CMK (cell line): ENCODE measurements around the gene MYH13.

Source experiments
- DNase-seq: peaks from one replicate; pipeline ENCODE4 v3.0.0-alpha.2; 2010; ENCODE audit warnings: low read depth

MYH13 gene

GRCh38 chr17:10344816-10345215, 28.0 kb downstream of the MYH13 start:
- DNase-seq = no peak

DNA sequence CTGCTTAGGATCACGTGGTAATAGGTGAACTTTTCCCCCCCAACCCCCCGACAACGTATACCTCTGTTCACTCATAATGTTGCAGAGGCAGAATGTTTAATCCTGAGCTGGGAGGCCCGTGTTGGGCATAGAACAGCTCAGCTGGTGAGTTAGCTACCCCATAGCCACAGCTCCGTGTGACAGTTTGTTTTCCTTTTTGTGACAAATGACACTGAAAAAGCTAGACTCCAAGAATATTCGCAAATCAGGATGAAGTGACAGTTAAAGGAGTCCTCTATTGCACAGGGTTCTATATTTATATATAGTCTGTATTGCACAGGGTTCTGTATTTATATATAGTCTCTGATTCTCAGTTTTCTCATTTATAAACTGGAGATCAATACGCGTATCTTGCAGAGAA, 33.8 kb downstream of the MYH13 start:
- DNase-seq = no peak

GRCh38 chr17:10337976-10338375, 34.8 kb downstream of the MYH13 start:
- no peak for DNase-seq

- no peak for DNase-seq
These were observed 35.7 kb downstream of the MYH13 start for GRCh38 chr17:10337136-10337535.

DNA sequence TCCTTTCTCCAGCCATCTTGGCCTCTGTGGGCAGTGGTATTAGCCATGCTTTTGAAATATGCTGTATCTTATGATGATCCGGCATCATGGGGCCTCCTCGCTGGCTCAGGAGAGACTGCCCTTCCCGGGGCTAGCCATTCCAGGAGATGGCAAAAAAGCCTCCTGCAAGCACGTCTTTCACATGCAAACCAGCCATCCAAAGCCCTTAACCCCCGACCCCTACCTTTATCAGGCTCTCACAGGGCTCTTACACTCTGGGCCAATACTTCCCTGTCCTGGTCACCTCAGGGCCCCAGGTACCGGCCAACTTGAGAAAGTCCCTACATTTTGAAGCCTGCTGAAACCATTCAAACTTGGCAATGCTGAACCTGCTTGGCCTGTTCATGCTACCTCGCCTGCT, 36.4 kb downstream of the MYH13 start:
- no peak for DNase-seq

- DNase-seq = no peak
These were observed 40.3 kb downstream of the MYH13 start for GRCh38 chr17:10332515-10332914.

DNA sequence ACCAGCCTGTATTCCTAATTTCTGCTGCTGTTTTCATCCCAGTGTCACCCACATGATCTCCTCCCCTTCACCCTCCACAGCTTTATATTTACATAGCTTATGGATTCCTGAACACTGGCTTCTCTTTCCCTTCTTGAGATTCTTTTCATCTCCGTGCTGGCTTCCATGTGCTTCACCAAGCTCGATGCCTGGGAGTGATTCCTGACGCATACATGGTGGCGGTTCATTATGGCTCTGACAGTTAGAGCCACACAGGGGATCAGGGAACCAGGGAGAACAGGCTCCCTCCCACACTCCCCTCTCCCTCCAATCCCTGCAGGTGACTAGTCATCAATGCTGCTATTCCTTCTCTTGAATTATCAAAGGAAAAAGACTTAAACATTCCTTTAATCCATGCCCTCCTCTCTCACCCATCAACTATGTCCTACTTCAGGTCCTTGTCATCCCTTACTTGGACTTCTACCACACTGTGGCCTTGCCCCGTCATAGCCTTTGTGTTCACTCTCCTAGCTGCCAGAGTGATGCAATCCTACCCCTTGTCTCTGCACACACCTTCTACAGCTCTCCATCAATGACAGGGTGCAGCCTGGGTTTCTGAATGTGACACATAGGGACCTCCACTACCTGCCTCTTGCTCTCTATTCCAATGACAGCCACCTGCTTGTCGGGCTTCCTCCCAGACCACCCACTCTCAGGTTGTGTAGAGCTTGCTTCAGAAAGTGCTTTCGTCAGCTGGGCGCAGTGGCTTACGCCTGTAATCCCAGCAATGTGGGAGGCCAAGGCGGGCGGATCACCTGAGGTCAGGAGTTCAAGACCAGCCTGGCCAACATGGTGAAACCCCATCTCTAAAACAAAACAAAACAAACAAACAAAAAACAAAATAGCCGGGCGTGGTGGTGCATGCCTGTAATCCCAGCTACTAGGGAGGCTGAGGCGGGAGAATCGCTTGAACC, 43.6 kb downstream of the MYH13 start:
- no peak for DNase-seq

DNA sequence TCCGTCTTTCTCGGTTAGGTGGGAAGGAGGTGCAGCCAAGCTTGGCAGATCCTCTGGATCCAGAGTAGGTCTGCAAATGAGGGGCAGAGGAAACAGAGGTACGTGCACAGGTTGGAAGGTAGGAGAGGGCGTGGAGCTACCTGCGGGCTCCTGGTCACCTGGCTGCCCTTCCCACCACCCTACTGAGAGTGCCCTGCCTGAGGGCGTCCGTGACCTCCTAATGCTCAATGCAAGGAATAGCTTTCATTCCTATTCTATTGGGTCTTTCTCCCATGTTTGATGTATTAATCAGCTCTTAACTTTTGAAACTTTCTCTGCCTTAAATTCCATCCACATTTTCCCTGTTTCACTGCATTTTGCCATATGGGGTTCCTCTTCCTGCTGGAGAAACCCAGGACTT, 44.6 kb downstream of the MYH13 start:
- no peak for DNase-seq

- peak; percentile 58 for DNase-seq
These were observed 45.2 kb downstream of the MYH13 start for GRCh38 chr17:10327640-10328039.

DNA sequence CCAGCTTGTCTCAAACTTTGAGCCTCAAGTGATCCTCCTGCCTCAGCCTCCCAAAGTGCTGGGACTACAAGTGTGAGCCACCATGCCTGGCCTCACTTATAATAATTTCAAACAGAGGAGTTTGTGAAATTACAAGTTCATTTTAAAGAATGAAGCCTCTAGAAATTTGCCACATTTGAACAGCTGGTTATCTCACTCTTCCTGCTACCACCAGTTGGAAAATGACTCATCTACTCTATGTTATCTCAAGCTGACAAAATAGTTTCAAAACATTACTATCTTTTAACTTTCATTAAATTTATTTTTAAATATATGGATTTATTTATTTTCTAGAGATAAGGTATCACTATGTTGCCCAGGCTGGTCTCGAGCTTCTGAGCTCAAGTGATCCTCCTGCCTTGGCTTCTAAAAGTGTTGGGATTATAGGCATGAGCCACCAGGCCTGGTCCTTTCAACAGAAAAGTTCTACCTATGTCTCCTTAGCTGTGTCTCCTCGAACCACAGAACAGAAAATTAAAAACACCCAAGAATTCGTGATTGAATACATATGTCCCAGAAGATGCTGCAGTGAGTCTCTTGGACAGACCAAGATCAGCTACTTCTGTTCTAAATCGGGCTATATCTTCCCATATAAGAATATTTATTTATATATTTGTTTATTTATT, 47.6 kb downstream of the MYH13 start:
- no peak for DNase-seq

DNA sequence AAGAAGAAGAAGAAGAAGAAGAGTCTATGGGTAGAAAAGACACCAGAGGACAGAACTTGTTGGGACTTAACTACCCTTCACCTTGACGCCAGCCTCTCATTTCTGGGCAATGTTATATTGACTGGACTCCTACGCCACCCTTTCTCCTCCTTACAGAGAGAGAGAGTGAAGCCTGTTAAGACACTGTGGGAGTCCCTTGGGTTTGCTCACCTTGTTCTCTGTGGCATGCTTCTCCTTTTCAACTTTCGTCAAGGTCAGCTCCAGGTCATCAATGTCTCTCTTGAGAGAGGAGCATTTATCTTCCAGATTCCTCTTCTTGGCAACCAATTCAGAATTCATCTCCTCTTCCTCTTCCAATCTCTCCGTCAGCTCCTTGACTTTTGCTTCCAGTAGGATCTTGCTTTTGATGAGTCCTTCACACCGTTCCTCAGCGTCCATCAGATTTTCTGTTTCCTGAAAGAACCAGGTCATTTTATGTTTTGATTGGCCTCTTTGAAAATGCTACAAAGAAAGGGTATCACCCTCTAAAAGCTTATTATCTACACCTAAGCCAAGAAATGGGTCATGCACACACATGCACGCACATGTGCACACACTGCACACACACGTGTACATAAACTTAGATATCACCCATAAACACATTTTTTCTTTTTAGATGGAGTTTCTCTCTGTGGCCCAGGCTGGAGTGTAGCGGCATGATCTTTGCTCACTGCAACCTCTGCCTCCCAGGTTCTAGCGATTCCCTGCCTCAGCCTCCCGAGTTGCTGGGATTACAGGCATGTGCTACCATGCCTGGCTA, 48.8 kb downstream of the MYH13 start:
- DNase-seq = no peak

- DNase-seq = no peak
These were observed 54.3 kb downstream of the MYH13 start for GRCh38 chr17:10318535-10318934.

DNA sequence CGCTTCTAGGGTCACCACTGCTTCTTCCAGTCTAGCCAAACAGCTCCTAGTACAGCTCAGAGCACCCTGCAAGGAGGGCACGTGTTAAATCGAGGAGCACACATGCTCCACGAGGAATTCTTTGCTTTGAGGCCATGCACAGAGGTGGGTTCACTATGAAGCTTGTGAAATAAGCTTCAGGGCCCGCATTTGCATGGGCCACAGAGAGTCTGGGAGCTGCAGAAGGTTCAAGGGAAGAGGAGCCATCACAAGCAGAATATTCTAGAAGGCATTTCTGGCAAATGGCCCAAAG, 55.3 kb downstream of the MYH13 start:
- DNase-seq = no peak

- DNase-seq = peak; percentile 31
These were observed 55.8 kb downstream of the MYH13 start for GRCh38 chr17:10316801-10317542.

GRCh38 chr17:10314329-10314728, 58.5 kb downstream of the MYH13 start:
- no peak for DNase-seq

DNA sequence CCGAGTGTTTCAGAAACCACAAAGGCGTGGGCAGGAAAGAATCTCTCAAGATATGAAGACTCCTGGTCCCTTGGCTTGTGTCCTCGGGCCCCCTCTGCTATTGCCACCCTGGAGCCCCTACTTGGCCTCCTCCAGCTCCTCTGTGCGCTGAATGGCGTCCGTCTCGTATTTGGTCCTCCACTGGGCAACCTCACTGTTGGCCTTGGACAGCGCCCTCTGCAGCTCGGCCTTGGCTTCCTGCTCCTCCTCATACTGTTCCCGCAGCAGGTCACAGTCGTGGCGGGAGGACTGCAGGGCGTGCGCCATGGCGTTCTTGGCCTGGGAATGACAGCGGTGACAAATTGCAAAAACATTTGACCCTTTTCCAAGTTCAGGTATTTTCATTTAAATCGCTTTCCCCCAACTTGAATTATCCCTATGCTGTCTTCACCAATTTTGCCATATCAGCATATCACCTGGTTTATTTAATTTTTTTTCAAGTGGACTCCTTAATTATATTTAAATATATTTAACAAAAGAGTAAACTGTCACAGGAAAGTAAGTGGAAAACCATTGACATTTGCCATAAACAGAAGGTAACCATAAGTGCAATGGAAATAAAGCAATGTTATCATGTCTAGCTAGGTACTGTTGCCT, 59.7 kb downstream of the MYH13 start:
- DNase-seq = no peak

DNA sequence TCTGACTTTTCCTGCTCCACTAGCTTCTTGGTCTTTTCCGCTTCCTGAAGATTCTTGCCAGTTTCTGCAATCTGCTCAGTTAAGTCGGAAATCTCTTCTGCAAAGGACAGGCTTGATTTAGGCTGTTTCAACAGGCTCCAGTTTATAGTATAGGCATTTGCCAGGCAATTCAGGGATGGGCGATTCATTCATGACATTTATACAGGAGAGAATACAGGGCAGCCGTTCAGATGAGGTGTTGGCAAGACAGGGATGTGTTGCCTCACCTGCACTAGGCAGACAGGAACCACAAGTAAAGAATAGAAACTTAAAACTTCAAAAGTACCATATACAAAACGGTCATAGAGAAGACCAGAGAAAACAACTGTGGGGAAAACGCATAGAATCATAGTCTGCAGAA, 61.7 kb downstream of the MYH13 start:
- no peak for DNase-seq

DNA sequence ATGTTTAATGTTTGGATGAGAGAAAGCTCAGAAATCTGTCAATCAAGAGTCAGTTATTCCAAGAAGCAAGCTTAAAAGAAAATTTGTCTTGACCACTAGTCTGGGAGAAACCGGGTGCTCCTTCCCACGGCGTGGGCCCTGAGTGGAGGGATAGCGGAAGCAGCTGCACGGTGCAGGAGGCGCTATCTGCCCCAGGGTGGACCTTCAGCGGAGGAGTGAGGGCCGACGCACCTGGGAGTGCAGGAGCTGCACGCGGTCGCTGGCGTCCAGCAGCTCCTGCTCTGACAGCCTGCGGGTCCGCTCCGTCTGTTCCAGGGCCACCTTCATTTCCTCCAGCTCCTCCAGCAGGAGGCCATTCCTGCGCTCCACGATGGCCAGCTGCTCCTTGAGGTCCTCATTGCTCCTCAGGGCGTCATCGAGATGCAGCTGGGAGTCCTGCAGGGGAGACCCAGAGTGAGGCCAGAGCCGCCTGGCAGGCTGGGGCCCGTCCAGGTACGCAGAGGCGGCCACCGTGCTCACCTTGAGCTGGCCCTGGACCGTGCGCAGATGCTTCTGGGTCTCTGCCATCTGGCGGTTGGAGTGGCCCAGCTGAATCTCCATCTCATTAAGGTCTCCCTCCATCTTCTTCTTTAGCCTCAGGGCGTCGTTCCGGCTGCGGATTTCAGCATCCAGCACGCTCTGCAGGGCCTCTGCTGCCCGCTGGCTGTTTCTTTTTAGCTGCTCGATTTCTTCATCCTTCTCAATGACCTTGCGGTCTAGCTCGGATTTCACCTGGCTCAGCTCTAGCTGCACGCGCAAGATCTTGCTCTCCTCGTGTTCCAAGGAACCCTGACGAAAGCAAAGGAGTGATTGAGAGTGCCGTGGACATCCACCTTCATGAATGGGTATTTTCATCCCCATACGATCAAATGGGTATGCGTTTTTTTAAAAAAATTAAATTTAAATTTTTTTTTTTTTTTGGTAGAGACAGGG, 63.5 kb downstream of the MYH13 start:
- DNase-seq = no peak

GRCh38 chr17:10306585-10306984, 66.2 kb downstream of the MYH13 start:
- DNase-seq = no peak

DNA sequence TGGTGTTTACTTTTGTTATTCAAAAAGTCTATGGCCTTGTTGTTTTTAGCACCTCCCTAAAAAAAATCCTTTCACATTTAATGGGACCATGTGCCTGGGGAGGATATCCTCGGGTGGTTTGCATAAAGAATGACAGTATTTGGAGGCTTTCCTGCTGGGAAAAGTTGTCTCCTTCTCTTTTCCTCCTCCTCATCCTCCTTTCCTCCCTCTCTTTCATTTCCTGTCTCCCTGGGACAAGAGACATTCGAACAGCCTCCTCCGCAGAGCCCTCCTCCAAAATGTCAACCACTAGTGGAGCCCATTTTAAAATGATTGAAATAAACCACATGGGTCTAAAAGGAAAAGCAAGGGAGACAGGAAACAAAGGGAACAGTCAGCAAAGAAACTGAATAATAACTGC, 67.4 kb downstream of the MYH13 start:
- DNase-seq = no peak
